NK-92 (cell line): ENCODE results near the gene ZNF813.
"Not testable (repeated sequence)": the region's sequence is repeated elsewhere in the genome, so short reads cannot be mapped to it uniquely, and the experiment has no call there.

ENCODE experiments used
- DNase-seq: peaks from one replicate; lab custom pipeline; 2025; ENCODE audit not compliant: unreplicated experiment; lab: John Stamatoyannopoulos, UW

The ZNF813 gene

DNA sequence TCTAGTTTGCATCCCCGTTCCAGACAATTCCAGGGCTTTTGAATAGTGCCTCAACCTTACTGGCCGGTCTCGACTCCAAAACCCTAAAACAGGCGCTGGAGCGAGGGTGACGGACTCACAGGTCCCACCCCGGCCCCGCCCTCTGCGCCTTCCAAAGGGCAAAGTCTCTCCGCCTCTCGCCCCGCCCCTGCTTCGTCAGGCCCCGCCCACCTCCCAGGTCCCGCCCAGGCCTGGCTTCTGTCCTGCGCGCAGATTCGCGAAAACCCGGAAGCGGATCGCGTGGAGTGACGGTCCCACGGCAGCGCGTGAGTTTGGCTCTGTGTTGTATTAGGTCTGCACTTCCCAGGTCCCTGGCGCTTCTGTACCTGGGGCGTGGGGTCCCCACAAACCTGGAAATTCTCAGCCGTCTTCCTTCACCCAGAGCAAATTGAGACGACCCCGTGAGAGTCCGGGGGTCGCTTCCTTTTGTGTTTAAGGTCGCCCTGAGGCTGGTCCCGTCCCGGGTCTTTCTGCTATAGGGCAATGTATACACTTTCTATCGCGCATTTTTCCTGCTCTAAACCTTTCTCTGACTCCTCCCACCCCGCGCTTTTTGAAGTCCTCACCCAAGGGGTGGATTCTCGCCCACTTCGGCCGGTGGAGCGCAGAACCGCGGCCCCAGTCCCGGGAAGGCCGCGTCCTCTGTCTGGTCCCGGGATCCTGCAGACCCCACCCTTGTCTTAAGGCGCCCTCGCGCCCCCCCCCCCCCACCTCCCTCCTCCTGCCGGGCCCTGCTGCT is at the start of gene ZNF813:
ZNF813 (plus strand) TSS at position 249 of the 778 bp plus-strand sequence. CDS start 16,090 bp downstream, outside the sequence.
- peak; percentile 48 for DNase-seq

DNA sequence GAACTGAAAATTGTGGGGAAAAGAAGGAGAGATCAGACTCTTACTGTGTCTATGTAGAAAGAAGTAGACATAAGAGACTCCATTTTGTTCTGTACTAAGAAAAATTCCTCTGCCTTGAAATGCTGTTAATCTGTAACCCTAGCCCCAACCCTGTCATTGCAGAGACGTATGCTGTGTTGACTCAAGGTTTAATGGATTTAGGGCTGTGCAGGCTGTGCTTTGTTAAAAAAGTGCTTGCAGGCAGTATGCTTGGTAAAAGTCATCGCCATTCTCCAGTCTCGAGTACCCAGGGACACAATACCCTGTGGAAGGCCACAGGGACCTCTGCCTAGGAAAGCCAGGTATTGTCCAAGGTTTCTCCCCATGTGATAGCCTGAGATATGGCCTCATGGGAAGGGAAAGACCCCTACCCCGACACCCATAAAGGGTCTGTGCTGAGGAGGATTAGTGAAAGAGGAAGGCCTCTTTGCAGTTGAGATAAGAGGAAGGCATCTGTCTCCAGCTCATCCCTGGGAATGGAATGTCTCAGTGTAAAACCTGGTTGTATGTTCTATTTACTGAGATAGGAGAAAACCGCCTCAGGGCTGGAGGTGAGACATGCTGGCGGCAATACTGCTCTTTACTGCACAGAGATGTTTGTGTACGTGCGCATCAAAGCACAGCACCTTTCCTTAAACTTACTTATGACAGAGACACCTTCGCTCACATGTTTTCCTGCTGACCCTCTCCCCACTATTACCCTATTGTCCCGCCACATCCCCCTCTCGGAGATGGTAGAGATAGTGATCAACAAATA is 46.8 kb upstream of the ZNF813 start:
- not testable (repeated sequence) for DNase-seq

DNA sequence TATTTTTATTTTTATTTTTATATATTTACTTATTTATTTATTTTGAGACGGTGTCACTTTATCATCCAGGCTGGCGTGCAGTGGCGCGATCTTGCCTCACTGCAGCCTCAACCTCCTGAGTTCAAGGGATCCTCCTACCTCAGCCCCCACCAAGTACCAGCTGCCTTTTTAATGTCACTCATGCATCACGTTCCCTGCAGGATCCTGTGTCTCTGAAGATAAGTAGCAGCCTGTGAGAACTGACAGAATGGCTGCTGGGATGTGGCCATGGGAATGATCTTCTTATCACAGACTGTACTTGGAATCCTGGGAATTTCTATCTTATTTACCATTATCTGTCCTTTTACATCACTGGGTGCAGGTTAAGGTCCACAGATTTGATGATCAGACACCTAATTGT is 45.0 kb upstream of the ZNF813 start:
- no peak for DNase-seq

DNA sequence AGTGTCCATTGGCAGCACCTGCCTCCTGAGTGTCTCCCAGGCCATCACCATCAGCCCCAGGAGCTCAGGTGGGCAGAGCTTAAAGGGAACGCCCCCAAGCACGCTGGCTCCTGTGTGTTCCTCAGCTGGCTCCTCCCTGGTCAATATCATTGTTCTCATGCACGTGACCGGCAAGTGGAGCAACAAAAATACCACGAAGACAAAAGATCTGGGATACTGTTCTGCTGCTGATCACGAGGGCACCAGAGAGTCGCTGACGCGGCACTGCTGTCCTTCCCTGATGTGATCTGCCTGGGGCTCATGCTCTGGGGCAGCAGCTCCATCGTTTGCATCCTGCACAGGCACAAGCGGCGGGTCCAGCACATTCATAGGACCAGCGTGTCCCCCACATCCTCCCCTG is 44.5 kb upstream of the ZNF813 start:
- DNase-seq = not testable (repeated sequence)

DNA sequence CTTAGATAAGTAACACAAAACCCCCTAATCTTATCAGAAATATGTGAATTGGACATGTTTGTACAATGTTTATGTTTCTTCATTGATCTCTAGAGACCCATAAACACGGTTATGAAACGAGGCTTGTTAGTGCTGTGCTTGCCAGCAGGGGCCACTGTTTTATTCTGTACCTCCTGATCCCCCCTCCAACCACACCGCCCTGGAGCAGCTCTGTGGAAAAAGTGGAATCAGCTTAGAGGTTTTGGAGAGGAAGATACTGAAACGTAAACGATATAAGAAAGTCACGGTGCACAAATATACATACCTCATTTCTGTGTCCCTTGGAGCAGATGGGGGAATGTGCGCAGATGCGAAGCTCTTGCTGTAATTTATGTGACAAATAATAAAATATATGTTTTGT is 43.9 kb upstream of the ZNF813 start:
- DNase-seq = not testable (repeated sequence)

DNA sequence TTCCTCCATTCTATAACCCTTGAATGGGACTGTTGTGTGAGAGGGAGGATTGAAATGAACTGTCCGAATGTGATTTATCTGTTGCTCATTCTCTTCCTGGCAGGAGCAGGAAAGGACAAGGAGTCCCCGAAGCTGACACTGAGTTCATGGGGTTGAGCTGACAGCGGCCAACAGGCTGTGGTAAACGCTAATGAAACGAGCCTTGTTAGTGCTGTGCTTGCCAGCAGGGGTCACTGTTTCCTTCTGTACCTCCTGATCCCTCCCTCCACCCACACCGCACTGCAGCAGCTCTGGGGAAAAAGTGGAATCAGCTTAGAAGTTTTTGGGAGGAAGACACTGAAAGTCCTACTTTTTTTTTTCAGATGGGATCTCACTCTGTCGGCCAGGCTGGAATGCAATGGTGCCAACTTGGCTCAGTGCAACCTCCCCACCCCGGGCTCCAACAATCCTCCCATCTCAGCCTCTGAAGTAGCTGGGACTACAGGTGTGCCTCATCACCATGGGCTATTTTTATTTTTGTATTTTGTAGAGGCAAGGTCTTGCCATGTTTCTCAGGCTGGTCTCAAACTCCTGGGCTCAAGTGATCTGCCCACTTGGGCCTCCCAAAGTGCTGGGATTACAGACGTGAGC is 42.5 kb upstream of the ZNF813 start:
- no peak for DNase-seq

DNA sequence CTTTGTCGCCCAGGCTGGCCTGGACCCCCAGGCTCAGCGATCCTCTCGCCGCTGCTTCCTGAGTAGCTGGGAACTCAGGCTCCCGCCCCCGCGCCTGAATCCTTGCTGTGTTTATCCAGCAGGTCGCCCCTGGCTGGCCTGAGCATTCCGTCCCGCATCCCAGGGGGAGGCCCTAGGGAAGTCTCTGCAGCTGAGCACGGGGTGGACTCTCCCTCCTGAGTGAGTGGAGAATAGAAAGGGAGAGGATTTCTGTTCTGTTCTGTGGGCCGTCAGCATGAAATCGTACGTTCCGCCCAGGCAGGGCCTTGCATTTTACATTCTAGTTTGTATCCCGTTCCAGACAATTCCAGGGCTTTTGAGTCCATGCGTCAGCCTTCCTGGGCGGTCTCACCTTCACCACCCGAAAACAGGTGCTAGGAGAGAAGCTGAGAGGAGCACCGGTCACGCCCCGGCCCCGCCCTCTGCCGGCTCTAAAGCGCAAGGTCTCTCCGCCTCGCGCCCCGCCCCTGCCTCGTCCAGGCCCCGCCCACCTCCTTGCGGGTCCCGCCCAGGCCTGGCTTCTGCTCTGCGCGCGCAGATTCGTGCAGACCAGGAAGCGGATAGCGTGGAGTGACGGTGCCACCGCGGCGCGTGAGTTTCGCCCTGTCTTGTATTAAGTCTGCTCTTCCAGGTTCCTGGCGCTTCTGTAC is 36.0 kb upstream of the ZNF813 start, which contains the start of gene ZNF761:
ZNF761 (plus strand) TSS at position 586 of the 689 bp plus-strand sequence. CDS start 15,285 bp downstream, outside the sequence.
- peak; percentile 73 for DNase-seq

DNA sequence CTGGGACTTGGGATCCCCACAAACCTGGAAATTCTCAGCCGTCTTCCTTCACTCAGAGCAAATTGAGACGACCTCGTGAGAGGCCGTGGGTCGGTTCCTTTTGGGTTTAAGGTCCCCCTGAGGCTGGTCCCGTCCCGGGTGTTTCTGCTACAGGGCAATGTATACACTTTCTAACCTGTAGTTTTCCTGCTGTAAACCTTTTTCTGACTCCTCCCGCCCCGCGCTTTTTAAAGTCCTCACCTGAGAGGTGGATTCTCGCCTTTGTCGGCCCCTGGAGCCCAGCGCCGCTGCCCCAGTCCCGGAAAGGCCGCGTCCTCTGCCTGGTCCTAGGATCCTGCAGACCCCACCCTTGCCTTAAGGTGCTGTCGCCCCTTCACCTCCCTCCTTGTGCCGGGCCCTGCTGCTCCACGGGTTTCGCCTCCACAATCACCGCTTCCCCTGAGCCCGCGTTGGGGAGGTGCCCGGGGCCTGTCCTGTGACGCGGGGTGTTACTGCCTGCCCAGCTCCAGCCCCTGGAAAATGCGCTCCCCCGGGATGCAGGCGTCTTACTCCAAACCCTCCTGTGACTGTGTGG is 35.4 kb upstream of the ZNF813 start:
- DNase-seq = no peak

DNA sequence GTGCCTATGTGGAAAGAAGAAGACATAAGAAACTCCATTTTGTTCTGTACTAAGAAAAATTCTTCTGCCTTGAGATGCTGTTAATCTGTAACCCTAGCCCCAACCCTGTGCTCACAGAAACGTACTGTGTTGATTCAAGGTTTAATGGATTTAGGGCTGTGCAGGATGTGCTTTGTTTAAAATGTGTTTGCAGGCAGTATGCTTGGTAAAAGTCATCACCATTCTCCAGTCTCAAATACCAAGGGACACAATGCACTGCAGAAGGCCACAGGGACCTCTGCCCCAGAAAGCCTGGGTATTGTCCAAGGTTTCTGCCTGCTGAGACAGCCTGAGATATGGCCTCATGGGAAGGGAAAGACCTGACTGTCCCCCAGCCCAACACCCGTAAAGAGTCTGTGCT is 23.7 kb upstream of the ZNF813 start:
- not testable (repeated sequence) for DNase-seq

DNA sequence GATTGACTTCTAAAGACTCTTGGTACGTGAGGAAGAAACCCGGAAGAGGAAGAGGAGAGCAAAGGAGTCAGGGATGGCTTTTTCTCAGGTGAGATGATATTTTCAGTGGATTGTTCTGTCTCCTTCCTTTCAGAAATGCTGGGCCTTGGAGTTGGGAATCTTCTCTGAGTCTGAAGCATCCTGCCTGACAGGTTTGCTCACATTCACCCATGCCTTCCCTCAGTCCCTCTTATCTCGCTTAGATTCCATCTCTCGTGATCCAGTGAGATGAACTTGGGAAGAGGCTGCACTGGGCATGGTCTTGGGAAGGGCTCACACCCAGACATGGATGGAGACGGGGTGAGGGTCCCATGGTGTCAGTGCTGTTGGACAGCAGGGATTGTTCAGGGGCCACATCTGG is 20.3 kb upstream of the ZNF813 start:
- DNase-seq = not testable (repeated sequence)

DNA sequence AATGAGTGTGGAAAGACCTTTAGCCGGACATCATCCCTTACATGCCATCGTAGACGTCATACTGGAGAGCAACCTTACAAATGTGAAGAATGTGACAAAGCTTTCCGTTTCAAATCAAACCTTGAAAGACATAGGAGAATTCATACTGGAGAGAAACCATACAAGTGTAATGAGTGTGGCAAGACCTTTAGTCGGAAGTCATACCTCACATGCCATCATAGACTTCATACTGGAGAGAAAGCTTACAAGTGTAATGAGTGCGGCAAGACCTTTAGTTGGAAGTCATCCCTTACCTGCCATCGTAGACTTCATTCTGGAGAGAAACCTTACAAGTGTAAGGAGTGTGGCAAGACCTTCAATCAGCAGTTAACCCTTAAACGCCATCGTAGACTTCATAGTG is 11.7 kb upstream of the ZNF813 start:
- no peak for DNase-seq

DNA sequence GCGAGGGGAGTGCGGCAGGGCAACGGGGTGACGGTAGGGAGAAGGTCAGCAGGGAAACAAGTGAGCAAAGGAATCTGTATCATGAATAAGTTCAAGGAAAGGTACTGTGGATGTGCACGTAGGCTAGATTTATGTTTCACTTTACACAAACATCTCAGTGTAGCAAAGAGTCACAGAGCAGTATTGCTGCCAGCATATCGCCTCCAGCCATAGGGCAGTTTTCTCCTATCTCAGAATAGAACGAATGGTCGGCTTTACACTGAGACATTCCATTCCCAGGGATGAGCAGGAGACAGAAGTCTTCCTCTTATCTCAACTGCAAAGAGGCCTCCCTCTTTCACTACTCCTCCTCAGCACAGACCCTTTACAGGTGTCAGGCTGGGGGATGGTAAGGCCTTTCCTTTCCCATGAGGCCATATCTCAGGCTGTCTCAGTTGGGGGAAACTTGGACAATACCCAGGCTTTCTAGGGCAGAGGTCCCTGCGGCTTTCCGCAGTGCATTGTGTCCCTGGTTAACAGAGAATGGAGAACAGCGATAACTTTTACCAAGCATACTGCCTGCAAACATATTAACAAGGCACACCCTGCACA is 7.3 kb upstream of the ZNF813 start:
- not testable (repeated sequence) for DNase-seq

DNA sequence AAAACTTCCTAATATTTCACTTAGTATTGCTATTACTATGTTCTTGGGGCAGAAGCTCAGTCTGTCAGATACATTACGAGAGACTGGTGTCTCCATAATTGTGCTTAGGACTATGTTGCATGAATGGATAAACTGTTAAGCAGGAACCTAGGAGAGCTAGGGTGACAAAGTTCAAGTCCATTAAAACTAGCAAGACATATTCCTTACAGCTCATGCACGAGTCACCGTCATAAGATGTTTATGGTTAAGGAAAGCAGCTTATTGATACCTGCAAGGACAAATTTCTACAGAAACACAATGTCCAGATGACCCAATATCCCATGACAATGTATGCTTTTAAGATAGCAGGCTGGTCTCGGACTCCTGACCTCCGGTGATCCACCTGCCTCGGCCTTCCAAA is 5.7 kb upstream of the ZNF813 start:
- no peak for DNase-seq

DNA sequence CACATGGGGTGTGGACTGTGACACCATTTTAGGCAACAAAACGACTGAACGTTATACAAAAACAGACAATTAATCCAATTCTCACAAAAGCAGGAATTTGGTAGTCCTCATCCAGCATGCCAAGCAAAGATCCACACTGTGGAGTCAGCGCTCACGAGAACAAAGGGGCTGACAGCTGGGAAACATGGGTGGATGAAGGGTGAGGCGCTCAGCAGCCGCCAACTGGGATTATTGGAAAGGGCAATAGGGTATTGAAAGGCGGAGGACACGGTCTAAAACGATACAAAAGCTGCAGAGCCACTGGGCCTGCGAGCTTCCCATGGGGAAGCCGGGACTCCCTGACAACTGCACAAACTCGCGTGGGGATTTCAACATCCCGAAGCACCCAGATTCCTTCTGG is 4.7 kb upstream of the ZNF813 start:
- DNase-seq = no peak

DNA sequence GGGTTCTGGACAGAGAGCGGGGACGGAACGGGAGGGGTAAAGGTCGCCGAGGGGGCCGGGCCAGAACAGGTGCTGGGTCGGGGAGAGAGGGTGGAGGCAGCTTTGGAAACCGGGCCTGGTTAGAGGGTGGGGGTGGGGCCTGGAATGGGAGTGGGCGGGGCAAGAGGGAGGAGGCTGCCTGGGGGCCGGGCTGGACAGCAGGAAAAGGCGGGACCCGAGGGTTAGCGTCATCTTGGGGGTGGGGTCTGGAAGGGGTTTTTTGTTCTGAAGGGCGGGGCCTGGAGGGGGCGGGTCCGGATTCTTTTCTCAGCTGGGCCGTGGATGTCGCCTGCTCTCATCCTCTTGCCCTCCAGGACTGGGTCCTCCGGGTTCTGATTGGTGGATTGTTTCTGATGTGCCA is 4.3 kb upstream of the ZNF813 start:
- no peak for DNase-seq

DNA sequence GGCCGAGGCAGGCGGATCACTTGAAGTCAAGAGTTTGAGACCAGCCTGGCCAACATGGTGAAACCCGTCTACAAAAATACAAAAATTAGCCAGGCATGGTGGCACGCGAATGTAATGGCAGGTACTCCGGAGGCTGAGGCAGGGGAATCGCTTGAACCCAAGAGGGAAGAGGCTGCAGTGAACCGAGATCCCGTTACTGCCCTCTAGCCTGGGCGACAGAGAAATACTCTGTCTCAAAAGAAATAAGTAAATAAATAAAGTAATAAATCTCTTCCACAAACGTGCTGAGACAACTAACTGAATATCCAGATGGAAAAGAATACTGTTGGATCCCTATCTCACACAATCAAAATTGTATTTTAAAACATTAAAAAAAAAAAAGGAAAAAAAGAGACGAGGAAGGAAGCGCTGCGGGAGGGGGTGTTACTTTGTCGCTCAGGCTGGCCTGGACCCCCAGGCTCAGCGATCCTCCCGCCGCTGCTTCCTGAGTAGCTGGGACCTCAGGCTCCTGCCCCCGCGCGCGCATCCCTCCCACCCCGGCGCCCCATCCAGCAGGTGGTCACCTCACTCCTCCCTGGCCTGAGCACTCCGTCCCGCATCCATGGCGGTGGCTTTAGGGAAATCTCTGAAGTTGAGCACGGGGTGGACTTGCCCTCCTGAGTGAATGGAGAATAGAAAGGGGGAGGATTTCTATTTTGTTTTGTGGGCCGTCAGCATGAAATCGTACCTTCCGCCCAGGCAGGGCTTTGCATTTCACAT is 628 bp upstream of the ZNF813 start:
- no peak for DNase-seq

DNA sequence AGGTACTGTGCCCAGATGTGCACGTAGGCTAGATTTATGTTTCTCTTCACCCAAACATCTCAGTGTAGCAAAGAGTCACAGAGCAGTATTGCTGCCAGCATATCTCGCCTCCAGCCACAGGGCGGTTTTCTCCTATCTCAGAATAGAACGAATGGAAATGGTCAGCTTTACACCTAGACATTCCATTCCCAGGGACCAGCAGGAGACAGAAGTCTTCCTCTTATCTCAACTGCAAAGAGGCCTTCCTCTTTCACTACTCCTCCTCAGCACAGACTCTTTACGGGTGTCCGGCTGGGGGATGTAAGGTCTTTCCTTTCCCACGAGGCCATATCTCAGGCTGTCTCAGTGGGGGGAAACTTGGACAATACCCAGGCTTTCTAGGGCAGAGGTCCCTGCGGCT is 1.1 kb downstream of the ZNF813 start:
- not testable (repeated sequence) for DNase-seq

DNA sequence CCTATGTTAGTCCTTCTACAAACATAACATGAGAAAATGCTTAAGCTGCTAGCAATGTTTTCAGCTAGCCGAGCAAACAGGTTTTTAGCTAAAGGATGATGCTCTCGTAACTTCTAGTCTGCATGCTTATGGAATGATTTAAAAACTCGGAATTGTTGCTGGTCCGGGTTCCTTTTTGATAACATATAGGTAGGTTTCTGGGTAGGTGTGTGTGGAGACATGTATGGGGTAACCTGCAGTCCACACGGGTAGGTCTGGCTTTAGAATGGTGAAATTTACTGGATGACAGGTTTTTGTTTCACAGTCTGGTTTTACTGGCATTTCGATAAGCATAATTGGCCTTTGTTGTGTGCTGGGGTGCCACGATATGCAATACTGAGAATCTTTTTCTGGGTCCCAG is 4.4 kb downstream of the ZNF813 start:
- no peak for DNase-seq

DNA sequence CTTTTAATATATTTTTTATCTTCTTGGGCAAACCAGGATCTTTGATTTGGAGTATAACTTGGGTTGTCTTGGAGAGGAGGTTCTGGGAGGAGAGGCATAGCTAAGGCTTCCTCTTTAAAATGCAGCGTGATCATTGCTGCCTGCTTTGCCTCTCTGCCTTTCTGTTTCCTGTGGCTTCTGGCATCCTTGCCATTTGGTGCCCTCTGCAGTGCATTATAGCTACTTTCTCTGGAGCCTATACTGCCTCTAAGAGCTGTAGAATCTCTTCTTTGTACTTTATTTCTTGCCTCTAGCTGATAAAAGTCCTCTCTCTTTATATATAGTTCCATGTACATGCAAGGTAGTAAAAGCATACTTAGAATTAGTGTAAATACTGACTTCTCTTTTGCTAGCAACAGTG is 7.3 kb downstream of the ZNF813 start:
- not testable (repeated sequence) for DNase-seq

DNA sequence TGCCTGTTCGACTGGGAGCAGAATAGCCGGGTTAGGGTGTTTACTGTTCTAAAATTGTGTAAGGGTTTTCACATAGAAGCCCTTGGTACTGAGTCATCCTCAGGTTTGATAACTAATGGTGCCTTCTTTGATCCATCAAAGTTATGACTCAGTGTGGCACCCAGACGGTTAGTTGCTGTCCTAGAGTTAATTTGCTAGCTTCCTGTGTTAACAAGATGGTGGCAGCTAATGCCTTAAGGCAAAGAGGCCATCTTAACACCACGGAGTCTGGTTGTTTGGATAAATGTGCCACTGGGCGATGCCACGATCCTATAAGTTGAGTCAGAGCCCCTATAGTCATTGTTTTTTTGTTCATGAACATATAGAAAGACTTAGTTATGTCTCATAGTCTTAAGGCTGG is 7.9 kb downstream of the ZNF813 start:
- DNase-seq = not testable (repeated sequence)
